IMR-90 (cell line): ENCODE results near the gene MACROD1. TPM values are rescaled to one million over a fixed set of nuclear protein-coding genes. Genes with fewer than 3 reads are reported as not detected.

Source experiments
- ATAC-seq: fragments of 200-7000 bp; cut with Tn5 transposase; 2 replicates; pipeline ENCODE4 v1.9.1; 2020; ENCODE audit warnings: low read depth, mild to moderate bottlenecking, moderate library complexity
- BruUV-seq: library from RNA; stranded (reverse); fragments of 400-500 nt; replicated peaks from 2 replicates; lab custom pipeline; 2021; lab: Mats Ljungman, UMichigan
- CTCF ChIA-PET: fragments of 300-600 bp; formaldehyde crosslinking; extraction: SDS; loops from one replicate; lab custom pipeline; 2021; ENCODE audit warnings: antibody characterized with exemption; lab: Yijun Ruan, JAX
- POLR2A ChIA-PET: fragments of 300-600 bp; sonication (Branson Sonifier 250); formaldehyde crosslinking; loops from one replicate; lab custom pipeline; 2022; ENCODE audit warnings: antibody characterized with exemption; ENCODE audit not compliant: unreplicated experiment; lab: Charles Lee
- DNase-seq: peaks from one replicate; pipeline ENCODE4 v3.0.0; 2013
- H2AFZ ChIP-seq: replicated peaks from 2 replicates; pipeline ENCODE3; 2013; ENCODE audit warnings: low read length, mild to moderate bottlenecking; ENCODE audit not compliant: poor library complexity
- H2AK5ac ChIP-seq: 2 replicates; pipeline ENCODE4 v1.6.1; 2013; ENCODE audit warnings: low read depth, low read length, inconsistent platforms
- H2AK9ac ChIP-seq: replicated peaks from 2 replicates; pipeline ENCODE3; 2013; ENCODE audit warnings: mild to moderate bottlenecking, low read depth, low read length, moderate library complexity; ENCODE audit not compliant: poor library complexity
- H2BK120ac ChIP-seq: 2 replicates; pipeline ENCODE4 v1.6.1; 2013; ENCODE audit warnings: low read depth, low read length, inconsistent platforms
- H2BK15ac ChIP-seq: 3 replicates; pipeline ENCODE4 v1.6.1; 2013; ENCODE audit warnings: low read depth, low read length, inconsistent platforms
- H2BK20ac ChIP-seq: 2 replicates; pipeline ENCODE4 v1.6.1; 2013; ENCODE audit warnings: low read depth, mild to moderate bottlenecking, inconsistent platforms, low read length, moderate library complexity
- H2BK5ac ChIP-seq: 2 replicates; pipeline ENCODE4 v1.6.1; 2013; ENCODE audit warnings: mild to moderate bottlenecking, low read depth, low read length, inconsistent platforms; ENCODE audit not compliant: poor library complexity, severe bottlenecking
- H3K14ac ChIP-seq: replicated peaks from 2 replicates; pipeline ENCODE4 v1.6.1; 2013; ENCODE audit warnings: low read depth, low read length, inconsistent platforms
- H3K18ac ChIP-seq: 2 replicates; pipeline ENCODE4 v1.6.1; 2013; ENCODE audit warnings: low read depth, low read length, control low read depth
- H3K23ac ChIP-seq: 2 replicates; pipeline ENCODE4 v1.6.1; 2013; ENCODE audit warnings: low read depth, low read length, inconsistent platforms
- H3K27ac ChIP-seq: 2 replicates; pipeline ENCODE4 v1.5.1; 2013; ENCODE audit warnings: mild to moderate bottlenecking, control low read depth, low read length; ENCODE audit not compliant: insufficient read depth
- H3K27me3 ChIP-seq: 2 replicates; pipeline ENCODE4 v1.6.1; 2013; ENCODE audit warnings: low read length; ENCODE audit not compliant: control insufficient read depth, insufficient read depth
- H3K36me3 ChIP-seq: 2 replicates; pipeline ENCODE4 v1.6.1; 2013; ENCODE audit warnings: low read length, mixed read lengths; ENCODE audit not compliant: control insufficient read depth, insufficient read depth
- H3K4ac ChIP-seq: 2 replicates; pipeline ENCODE4 v1.6.1; 2013; ENCODE audit warnings: low read depth, low read length, inconsistent platforms
- H3K4me1 ChIP-seq: 2 replicates; pipeline ENCODE4 v1.6.1; 2013; ENCODE audit warnings: low read length, mixed read lengths; ENCODE audit not compliant: control insufficient read depth, insufficient read depth
- H3K4me2 ChIP-seq: 2 replicates; pipeline ENCODE4 v1.6.1; 2013; ENCODE audit warnings: low read depth, mild to moderate bottlenecking, control low read depth, low read length, moderate library complexity
- H3K4me3 ChIP-seq: 2 replicates; pipeline ENCODE4 v1.5.1; 2013; ENCODE audit warnings: low read depth, mild to moderate bottlenecking, control low read depth, low read length, moderate library complexity; ENCODE audit not compliant: insufficient read depth
- H3K56ac ChIP-seq: 2 replicates; pipeline ENCODE4 v1.6.1; 2013; ENCODE audit warnings: low read length, inconsistent platforms; ENCODE audit not compliant: insufficient read depth; ENCODE audit errors: extremely low read depth
- H3K79me1 ChIP-seq, 2 experiments: 2 replicates each; pipeline ENCODE4 v1.6.1; 2013; ENCODE audit warnings: low read length in 2 of 2, inconsistent platforms in 1 of 2, low read depth in 1 of 2
- H3K9ac ChIP-seq: 2 replicates; pipeline ENCODE4 v1.6.1; 2013; ENCODE audit warnings: low read depth, low read length, control low read depth
- H3K9me1 ChIP-seq: 2 replicates; pipeline ENCODE4 v1.6.1; 2013; ENCODE audit warnings: low read length, inconsistent platforms; ENCODE audit not compliant: insufficient read depth
- H3K9me3 ChIP-seq: 2 replicates; pipeline ENCODE4 v1.6.1; 2013; ENCODE audit warnings: low read length; ENCODE audit not compliant: control insufficient read depth, insufficient read depth
- H4K20me1 ChIP-seq: 2 replicates; pipeline ENCODE4 v1.6.1; 2013; ENCODE audit warnings: low read length, inconsistent platforms; ENCODE audit not compliant: insufficient read depth
- H4K5ac ChIP-seq: 2 replicates; pipeline ENCODE4 v1.6.1; 2013; ENCODE audit warnings: mild to moderate bottlenecking, low read depth, low read length, control low read depth
- H4K8ac ChIP-seq, 2 experiments: 2 replicates each; pipeline ENCODE4 v1.6.1; 2013; ENCODE audit warnings: low read depth in 2 of 2, low read length in 2 of 2, control low read depth in 1 of 2, inconsistent platforms in 1 of 2
- H4K91ac ChIP-seq: 2 replicates; pipeline ENCODE4 v1.6.1; 2013; ENCODE audit warnings: low read depth, low read length, inconsistent platforms; ENCODE audit not compliant: insufficient read depth
- BHLHE40 ChIP-seq: fragments of 150-350 bp; IDR thresholded peaks from 2 replicates; pipeline ENCODE4 v1.6.1; 2016; ENCODE audit warnings: mild to moderate bottlenecking, low read depth, low read length
- CEBPB ChIP-seq: IDR thresholded peaks from 2 replicates; pipeline ENCODE4 v1.6.1; 2012; ENCODE audit warnings: low read depth, low read length, improper control_type of control experiment
- CHD1 ChIP-seq: IDR thresholded peaks from 2 replicates; pipeline ENCODE4 v1.6.1; 2012; ENCODE audit warnings: low read depth, low read length, improper control_type of control experiment
- CTCF ChIP-seq: conservative IDR thresholded peaks from 2 replicates; pipeline ENCODE4 v1.5.1; 2012; ENCODE audit warnings: mild to moderate bottlenecking, low read depth, low read length, improper control_type of control experiment
- FOS ChIP-seq: fragments of 150-350 bp; IDR thresholded peaks from 2 replicates; pipeline ENCODE4 v1.6.1; 2016; ENCODE audit warnings: low read depth, low read length
- MAFK ChIP-seq: IDR thresholded peaks from 2 replicates; pipeline ENCODE4 v1.6.1; 2012; ENCODE audit warnings: low read depth, low read length, improper control_type of control experiment
- MXI1 ChIP-seq: IDR thresholded peaks from 2 replicates; pipeline ENCODE4 v1.6.1; 2012; ENCODE audit warnings: low read depth, mild to moderate bottlenecking, low read length, moderate library complexity, borderline replicate concordance
- NFE2L2 ChIP-seq: fragments of 150-350 bp; IDR thresholded peaks from 2 replicates; pipeline ENCODE4 v1.6.1; 2016; ENCODE audit warnings: low read depth, mild to moderate bottlenecking, low read length
- POLR2A ChIP-seq: IDR thresholded peaks from 2 replicates; pipeline ENCODE4 v1.6.1; 2012; ENCODE audit warnings: mild to moderate bottlenecking, low read depth, low read length
- RAD21 ChIP-seq: IDR thresholded peaks from 2 replicates; pipeline ENCODE4 v1.6.1; 2012; ENCODE audit warnings: low read length, improper control_type of control experiment
- RCOR1 ChIP-seq: IDR thresholded peaks from 2 replicates; pipeline ENCODE4 v1.6.1; 2012; ENCODE audit warnings: mild to moderate bottlenecking, low read length, improper control_type of control experiment; ENCODE audit not compliant: insufficient replicate concordance
- SMC3 ChIP-seq: fragments of 150-350 bp; IDR thresholded peaks from 2 replicates; pipeline ENCODE4 v1.6.1; 2016; ENCODE audit warnings: low read depth, mild to moderate bottlenecking, antibody characterized with exemption, low read length, moderate library complexity
- USF2 ChIP-seq: fragments of 150-350 bp; IDR thresholded peaks from 2 replicates; pipeline ENCODE4 v1.6.1; 2017; ENCODE audit warnings: mild to moderate bottlenecking, antibody characterized with exemption, low read length, low read depth
- WGBS, 2 experiments: methylation state at CpG; one replicate each; pipeline versions ENCODE4 v1.1.5 to v1.1.7; 2013; ENCODE audit warnings: missing lambda C conversion rate in 2 of 2; ENCODE audit not compliant: insufficient read length in 1 of 2; ENCODE audit errors: extremely low coverage in 2 of 2; 5-methylcytosine and 5-hydroxymethylcytosine counted together
- dilution Hi-C: fragments of 300-500 bp; cut with HindIII; formaldehyde crosslinking; loops from one replicate; pipeline ENCODE4 v1.14.3; 2018; ENCODE audit warnings: low sequenced_read_pairs; ENCODE audit not compliant: unreplicated experiment
- in situ Hi-C: fragments of 300-500 bp; cut with MboI; formaldehyde crosslinking; loops from 3 replicates; pipeline ENCODE4 v1.14.3; 2019; ENCODE audit warnings: low sequenced_read_pairs, inconsistent platforms, mixed read lengths
- intact Hi-C: fragments of 100-400 bp; cut with micrococcal nuclease; formaldehyde crosslinking; loops from 2 replicates; pipeline ENCODE4 v1.10.0; 2022
- polyA plus RNA-seq, 3 experiments: library from polyadenylated mRNA; depleted of rRNA; stranded (reverse); fragments of >200 nt; gene quantifications; 2 replicates each; pipeline ENCODE4 v1.2.3, GENCODE V29; 2012; ENCODE audit warnings: low replicate concordance in 1 of 3
- total RNA-seq: library from RNA; depleted of rRNA; stranded (reverse); fragments of >200 nt; gene quantifications from 2 replicates; pipeline ENCODE4 v1.2.3, GENCODE V29; 2012
- TF ChIP-seq, protein P1 (sequence below): fragments of 150-350 bp; IDR thresholded peaks from 2 replicates; pipeline ENCODE4 v1.6.1; 2016; ENCODE audit warnings: low read depth, mild to moderate bottlenecking, low read length, moderate library complexity, borderline replicate concordance

The MACROD1 gene
- total and polyA plus RNA-seq, 2 of the 4 experiments (the other 2 are of a cell fraction) = 2.5 to 9.3 TPM

DNA sequence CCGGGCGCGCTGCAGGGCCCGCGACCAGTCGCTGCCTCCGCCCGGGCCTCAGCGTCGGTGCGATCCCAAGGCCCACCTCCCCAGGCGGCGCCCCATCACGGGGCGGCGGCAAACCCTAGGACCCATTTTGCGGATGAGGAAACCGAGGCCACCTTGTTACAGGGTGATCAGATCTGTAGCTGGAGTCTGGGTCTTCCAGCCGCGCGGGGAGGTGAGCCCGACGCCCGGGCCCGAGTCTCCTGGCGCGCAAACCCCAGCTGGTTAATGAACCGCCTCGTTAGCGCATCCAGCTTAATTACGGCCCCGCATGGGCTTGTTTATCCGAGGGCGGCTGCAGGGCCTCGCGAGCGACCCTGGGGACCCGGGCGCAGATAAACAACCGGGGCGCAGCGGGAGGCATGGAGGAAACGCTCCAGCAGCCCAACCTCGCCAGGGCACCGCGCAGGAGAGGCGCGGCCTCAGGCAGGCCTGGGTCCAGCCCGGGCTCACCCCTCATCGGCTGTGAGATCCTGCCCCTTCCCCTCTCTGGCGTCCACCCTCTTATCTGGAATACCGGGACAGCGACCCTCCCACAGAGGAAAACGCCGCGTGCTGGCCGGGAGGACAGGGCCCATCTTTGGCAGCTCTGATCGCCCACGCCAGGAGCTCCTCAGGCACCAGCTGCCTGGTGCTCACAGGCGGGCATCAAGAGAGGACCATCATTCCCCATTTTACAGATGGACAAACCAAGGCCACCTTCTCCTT, 165.0 kb downstream of the MACROD1 start:
- DNase-seq = no peak
- TF ChIP-seq, protein P1, sequence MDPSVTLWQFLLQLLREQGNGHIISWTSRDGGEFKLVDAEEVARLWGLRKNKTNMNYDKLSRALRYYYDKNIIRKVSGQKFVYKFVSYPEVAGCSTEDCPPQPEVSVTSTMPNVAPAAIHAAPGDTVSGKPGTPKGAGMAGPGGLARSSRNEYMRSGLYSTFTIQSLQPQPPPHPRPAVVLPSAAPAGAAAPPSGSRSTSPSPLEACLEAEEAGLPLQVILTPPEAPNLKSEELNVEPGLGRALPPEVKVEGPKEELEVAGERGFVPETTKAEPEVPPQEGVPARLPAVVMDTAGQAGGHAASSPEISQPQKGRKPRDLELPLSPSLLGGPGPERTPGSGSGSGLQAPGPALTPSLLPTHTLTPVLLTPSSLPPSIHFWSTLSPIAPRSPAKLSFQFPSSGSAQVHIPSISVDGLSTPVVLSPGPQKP = no peak
- TF ChIP-seq CEBPB (no peak), CTCF (no peak), POLR2A (no peak), NFE2L2 (no peak), FOS (no peak), MAFK (no peak), BHLHE40 (no peak), RAD21 (no peak), RCOR1 (no peak), USF2 (no peak), SMC3 (no peak), CHD1 (no peak), MXI1 (no peak)

More for the DNA sequence above, 165.0 kb downstream of the MACROD1 start:
- H3K9ac ChIP-seq = no peak overlapping the region
- in situ Hi-C loops (no loop called here), dilution Hi-C loops (no loop called here), intact Hi-C loops (loop anchor here (1.0 to 10.0 kb wide), 2 partner anchors 147 to 304 kb away; partner anchors contain the start of genes CATSPERZ and ESRRA)
- H3K23ac ChIP-seq = peak overlapping the region; percentile 49; the same call in 1 of the 2 replicates
- peak overlapping the region; percentile 81 for H2AFZ ChIP-seq
- no peak overlapping the region for H3K56ac ChIP-seq
- no peak overlapping the region; the same call in 1 of the 2 replicates for H4K91ac ChIP-seq
- 46% methylated on average over 30 of the region's 60 CpGs; no CpG with 5 or more reads in 1 of the 2 experiments for whole genome bisulfite sequencing, 2 experiments
- no peak overlapping the region for H3K4me2 ChIP-seq
- H2BK120ac ChIP-seq = 0 out of 2 replicates have a peak overlapping the region, but pooled peaks have one; percentile 15
- peak overlapping the region; percentile 88 for H2AK9ac ChIP-seq
- 0 out of 2 replicates have a peak overlapping the region, but pooled peaks have one; percentile 63 for H2AK5ac ChIP-seq
- no peaks in the 10 kb centered on the region for H3K27me3 ChIP-seq
- ChIA-PET CTCF (interaction anchor here (0.7 to 1.1 kb wide), 3 partner anchors 147 to 150 kb away, joined by 3 read pairs; no protein-coding TSS in a partner anchor), POLR2A (no interaction called here)
- H2BK5ac ChIP-seq = no peak overlapping the region
- no TSS peak for BruUV-seq
- ATAC-seq = no peak
- H3K4me1 ChIP-seq = 0 out of 2 replicates have a peak, but pooled peaks cover 1% of the 10 kb centered on the region
- H4K5ac ChIP-seq = no peak overlapping the region
- H3K18ac ChIP-seq = no peak overlapping the region
- H3K9me1 ChIP-seq = 0 out of 2 replicates have a peak, but pooled peaks cover 3% of the 10 kb centered on the region
- H3K9me3 ChIP-seq = no peaks in the 10 kb centered on the region
- no peak overlapping the region for H3K14ac ChIP-seq
- H2BK15ac ChIP-seq = no peak overlapping the region
- H3K27ac ChIP-seq = no peak overlapping the region
- peaks cover 29% of the 10 kb centered on the region for H3K36me3 ChIP-seq
- H2BK20ac ChIP-seq = 0 out of 2 replicates have a peak overlapping the region, but pooled peaks have one; percentile 35
- H3K4me3 ChIP-seq = no peak overlapping the region
- H3K79me1 ChIP-seq = peaks cover 0 to 4% of the 10 kb centered on the region in 2 experiments; a peak in 1 of 4 replicates
- H4K8ac ChIP-seq = peak overlapping the region in 1 of 2 experiments; percentile 40; a peak in 1 of 4 replicates
- peak overlapping the region; percentile 38; the same call in 1 of the 2 replicates for H3K4ac ChIP-seq
- peaks cover 17% of the 10 kb centered on the region for H4K20me1 ChIP-seq
